ENCODE results near the gene ZFR2.

Gene ZFR2

GRCh38 chr19:3803986-3804385 is 64.9 kb downstream of the ZFR2 start:
- TF ChIP-seq CTCF (IDR thresholded peaks at IDR 0.05; ENCODE audit: low read depth, low read length, missing control alignments), result no peak
- no peak for DNase-seq (ENCODE audit: low read depth)
- no peak overlapping the region for H3K4me3 ChIP-seq (ENCODE audit: low read depth, low read length)

- no peak overlapping the region for H3K4me3 ChIP-seq (ENCODE audit: low read depth, low read length)
- DNase-seq (ENCODE audit: low read depth), result no peak
- TF ChIP-seq CTCF (IDR thresholded peaks at IDR 0.05; ENCODE audit: low read depth, low read length, missing control alignments), result no peak
These were observed 65.5 kb downstream of the ZFR2 start for GRCh38 chr19:3803114-3803888.

GRCh38 chr19:3801412-3802096 is 67.3 kb downstream of the ZFR2 start:
- H3K4me3 ChIP-seq (ENCODE audit: low read depth, low read length), result no peak overlapping the region
- DNase-seq (ENCODE audit: low read depth), result no peak
- no peak for TF ChIP-seq CTCF (IDR thresholded peaks at IDR 0.05; ENCODE audit: low read depth, low read length, missing control alignments)

- DNase-seq (ENCODE audit: low read depth), result no peak
- no peak for TF ChIP-seq CTCF (IDR thresholded peaks at IDR 0.05; ENCODE audit: low read depth, low read length, missing control alignments)
- no peak overlapping the region for H3K4me3 ChIP-seq (ENCODE audit: low read depth, low read length)
These were observed 67.8 kb downstream of the ZFR2 start for GRCh38 chr19:3800996-3801395.

- no peak overlapping the region for H3K4me3 ChIP-seq (ENCODE audit: low read depth, low read length)
- no peak for DNase-seq (ENCODE audit: low read depth)
- no peak for TF ChIP-seq CTCF (IDR thresholded peaks at IDR 0.05; ENCODE audit: low read depth, low read length, missing control alignments)
These were observed 70.7 kb downstream of the ZFR2 start for GRCh38 chr19:3798137-3798536.

GRCh38 chr19:3796358-3796757 is 72.5 kb downstream of the ZFR2 start:
- TF ChIP-seq CTCF (IDR thresholded peaks at IDR 0.05; ENCODE audit: low read depth, low read length, missing control alignments), result no peak
- DNase-seq (ENCODE audit: low read depth), result no peak

More at GRCh38 chr19:3796358-3796757, 72.5 kb downstream of the ZFR2 start:
- H3K4me3 ChIP-seq (ENCODE audit: low read depth, low read length), result no peak overlapping the region

Measured in GM12864 (cell line).